ENCODE results near the gene KCNK16.

KCNK16 gene

GRCh38 chr6:39273406-39273821 lies 49.1 kb downstream of the KCNK16 start:
- DNase-seq, result no peak

- DNase-seq, result no peak
Observed at GRCh38 chr6:39269961-39270360, 52.5 kb downstream of the KCNK16 start.

GRCh38 chr6:39268721-39269120 lies 53.8 kb downstream of the KCNK16 start:
- no peak for DNase-seq

GRCh38 chr6:39268171-39268570 lies 54.3 kb downstream of the KCNK16 start:
- DNase-seq, result no peak

GRCh38 chr6:39266782-39267355 lies 55.6 kb downstream of the KCNK16 start:
- DNase-seq, result no peak

- DNase-seq, result no peak
Observed at GRCh38 chr6:39266375-39266774, 56.1 kb downstream of the KCNK16 start.
